GM13976 (cell line): ENCODE measurements around the gene ERICH2.

Experiments used
- DNase-seq: peaks from one replicate; pipeline ENCODE4 v3.0.0; 2012; ENCODE audit warnings: low spot score
- in situ Hi-C: fragments of 300-500 bp; cut with MboI; formaldehyde crosslinking; loops from one replicate; pipeline ENCODE4 v1.12.0; 2022; ENCODE audit warnings: low sequenced_read_pairs, mixed read lengths, inconsistent platforms; ENCODE audit not compliant: unreplicated experiment
- TF ChIP-seq, protein P1 (sequence below): IDR thresholded peaks from 2 replicates; pipeline ENCODE4 v1.5.1; 2012; ENCODE audit warnings: borderline replicate concordance, mild to moderate bottlenecking; ENCODE audit not compliant: insufficient read depth; ENCODE audit errors: extremely low read depth, missing control alignments, control extremely low read depth

The ERICH2 gene

DNA sequence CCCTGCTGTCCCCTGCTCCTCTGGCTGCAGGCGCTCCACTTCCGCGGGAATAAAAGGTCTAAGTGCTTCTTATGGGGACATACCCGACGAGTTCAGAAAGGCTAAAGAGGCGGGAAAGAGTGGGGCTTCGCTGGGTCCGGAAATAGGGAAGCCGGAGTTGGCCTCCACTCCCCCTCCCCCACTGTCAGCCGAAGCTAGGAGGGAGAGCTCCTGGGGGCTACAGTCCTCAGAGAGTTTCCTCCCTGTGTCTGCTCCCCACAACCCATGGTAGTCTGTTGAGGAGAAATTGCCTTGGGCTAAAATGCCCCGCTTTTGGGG is 53.7 kb downstream of the ERICH2 start:
- no peak for DNase-seq
- in situ Hi-C loops, result loop anchor here (25.0 kb wide), 3 partner anchors 587 to 1263 kb away; partner anchors contain the start of gene DLX1
- TF ChIP-seq, protein P1, sequence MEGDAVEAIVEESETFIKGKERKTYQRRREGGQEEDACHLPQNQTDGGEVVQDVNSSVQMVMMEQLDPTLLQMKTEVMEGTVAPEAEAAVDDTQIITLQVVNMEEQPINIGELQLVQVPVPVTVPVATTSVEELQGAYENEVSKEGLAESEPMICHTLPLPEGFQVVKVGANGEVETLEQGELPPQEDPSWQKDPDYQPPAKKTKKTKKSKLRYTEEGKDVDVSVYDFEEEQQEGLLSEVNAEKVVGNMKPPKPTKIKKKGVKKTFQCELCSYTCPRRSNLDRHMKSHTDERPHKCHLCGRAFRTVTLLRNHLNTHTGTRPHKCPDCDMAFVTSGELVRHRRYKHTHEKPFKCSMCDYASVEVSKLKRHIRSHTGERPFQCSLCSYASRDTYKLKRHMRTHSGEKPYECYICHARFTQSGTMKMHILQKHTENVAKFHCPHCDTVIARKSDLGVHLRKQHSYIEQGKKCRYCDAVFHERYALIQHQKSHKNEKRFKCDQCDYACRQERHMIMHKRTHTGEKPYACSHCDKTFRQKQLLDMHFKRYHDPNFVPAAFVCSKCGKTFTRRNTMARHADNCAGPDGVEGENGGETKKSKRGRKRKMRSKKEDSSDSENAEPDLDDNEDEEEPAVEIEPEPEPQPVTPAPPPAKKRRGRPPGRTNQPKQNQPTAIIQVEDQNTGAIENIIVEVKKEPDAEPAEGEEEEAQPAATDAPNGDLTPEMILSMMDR, result no peak

DNA sequence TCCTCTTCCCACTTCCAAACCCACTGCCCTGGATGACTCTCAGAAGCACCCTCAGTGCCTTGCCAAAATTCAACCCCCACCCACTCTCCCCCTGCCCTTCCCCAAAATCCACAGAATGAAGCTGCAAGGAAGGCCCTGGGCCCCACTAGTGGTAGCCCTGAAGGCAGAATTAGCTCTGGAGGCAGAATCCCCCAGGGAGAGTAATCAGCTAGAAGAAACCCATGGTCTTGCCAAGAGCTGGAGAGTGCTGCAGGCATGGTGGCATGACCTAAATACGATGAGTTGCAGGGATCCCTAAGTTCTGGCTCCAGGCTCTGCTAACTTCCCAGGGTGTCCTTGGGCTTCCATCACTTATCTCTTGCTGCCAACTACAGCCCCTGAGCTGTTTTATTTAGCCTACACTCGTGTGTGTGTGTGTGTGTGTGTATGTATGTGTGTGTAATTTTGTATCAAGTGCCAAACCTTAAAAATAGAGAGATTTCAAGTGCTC is 54.4 kb downstream of the ERICH2 start:
- DNase-seq, result no peak
- in situ Hi-C loops, result loop anchor here (25.0 kb wide), 3 partner anchors 587 to 1263 kb away; partner anchors contain the start of gene DLX1
- TF ChIP-seq, protein P1, result no peak

DNA sequence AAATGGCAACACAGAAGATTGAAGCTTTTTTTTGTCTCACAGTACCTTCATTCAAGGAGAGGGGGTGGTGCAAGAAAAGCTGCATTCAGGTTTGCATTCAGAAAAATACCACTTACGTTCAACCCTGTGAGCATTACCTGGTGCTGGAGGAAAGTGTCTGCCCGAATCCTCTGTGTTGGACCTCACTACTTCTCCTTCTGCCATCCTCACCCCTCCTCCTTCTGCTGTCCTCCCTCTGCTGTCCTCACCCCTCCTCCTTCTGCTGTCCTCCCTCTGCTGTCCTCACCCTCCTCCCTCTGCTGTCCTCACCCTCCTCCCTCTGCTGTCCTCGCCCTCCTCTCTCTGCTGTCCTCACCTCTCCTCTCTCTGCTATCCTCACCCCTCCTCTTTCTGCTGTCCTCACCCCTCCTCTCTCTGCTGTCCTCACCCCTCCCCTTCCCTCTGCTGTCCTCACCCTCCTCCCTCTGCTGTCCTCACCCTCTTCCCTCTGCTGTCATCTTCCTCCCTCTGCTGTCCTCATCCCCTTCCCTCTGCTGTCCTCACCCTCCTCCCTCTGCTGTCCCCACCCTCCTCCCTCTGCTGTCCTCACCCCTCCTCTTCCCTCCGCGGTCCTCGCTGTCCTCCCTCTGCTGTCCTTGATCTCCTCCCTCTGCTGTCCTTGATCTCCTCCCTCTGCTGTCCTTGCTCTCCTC is 57.8 kb downstream of the ERICH2 start:
- TF ChIP-seq, protein P1, result no peak

DNA sequence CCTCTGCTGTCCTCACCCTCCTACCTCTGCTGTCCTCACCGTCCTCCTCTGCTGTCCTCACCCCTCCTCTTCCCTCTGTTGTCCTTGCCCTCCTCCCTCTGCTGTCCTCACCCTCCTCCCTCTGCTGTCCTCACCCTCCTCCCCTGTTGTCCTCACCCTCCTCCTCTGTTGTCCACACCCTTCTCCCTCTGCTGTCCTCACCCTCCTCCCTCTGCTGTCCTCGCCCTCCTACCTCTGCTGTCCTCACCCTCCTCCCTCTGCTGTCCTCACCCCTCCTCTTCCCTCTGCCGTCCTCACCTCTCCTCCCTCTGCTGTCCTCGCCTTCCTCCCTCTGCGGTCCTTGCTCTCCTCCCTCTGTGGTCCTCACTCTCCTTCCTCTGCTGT is 58.3 kb downstream of the ERICH2 start:
- in situ Hi-C loops, result no loop called here
- DNase-seq, result no peak
- TF ChIP-seq, protein P1, result no peak

More for the DNA sequence above, 57.8 kb downstream of the ERICH2 start:
- no peak for DNase-seq
- in situ Hi-C loops, result no loop called here

DNA sequence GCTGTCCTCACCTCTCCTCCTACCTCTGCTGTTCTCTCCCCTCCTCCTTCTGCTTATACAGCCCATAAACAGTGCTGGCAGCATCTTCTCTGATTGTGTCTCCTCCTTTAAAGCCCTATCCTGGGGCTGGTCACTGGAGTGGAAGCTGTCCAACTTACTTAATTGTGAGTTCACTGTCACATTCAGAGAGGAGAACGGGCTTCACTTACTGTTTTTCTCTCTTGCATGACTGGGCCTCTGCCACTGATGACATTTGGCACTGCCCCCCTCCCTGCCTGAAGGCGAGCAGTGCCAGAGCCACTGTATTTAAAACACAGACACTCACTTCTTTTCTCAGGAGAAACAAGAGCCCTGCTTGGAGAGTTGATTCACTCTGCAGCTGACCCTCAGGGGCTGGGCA is 58.9 kb downstream of the ERICH2 start:
- TF ChIP-seq, protein P1, result no peak
- in situ Hi-C loops, result no loop called here
- no peak for DNase-seq

DNA sequence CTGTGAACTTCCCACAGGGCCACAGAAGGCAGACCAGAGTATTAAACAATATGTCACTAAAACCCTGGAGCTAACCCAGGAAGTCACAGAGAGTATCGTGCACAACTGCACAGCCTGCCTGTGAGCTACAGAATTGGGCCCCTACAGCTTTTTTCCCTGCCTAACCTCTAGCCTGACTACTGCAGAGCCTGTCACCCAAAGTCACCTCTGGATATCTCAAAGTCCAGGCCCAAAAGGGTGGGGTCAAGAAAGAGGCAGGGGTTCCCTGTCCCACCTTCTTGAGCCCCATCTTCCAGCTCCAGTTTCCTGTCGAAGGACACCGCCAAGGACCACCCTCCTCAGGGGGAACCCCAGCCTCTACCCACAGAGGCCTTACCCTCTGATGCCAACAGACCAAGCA is 60.0 kb downstream of the ERICH2 start:
- in situ Hi-C loops, result no loop called here
- no peak for DNase-seq

More for the DNA sequence above, 60.0 kb downstream of the ERICH2 start:
- TF ChIP-seq, protein P1, result no peak
